Peyer's patch (tissue), 4 donors: ENCODE results near the gene CNTNAP2.

Experiments used
- CTCF ChIP-seq, 6 experiments: fragments of 450-650 bp in 4 of 6; fragments of 200-600 bp in 2 of 6; sonication (generic) in 1 of 6; IDR thresholded peaks; one replicate each; pipeline ENCODE4 v1.5.1; 2017 to 2019; ENCODE audit warnings: antibody characterized with exemption in 6 of 6, mild to moderate bottlenecking in 3 of 6, moderate library complexity in 1 of 6
- POLR2A ChIP-seq, 2 donors: fragments of 450-650 bp; IDR thresholded peaks; one replicate each; pipeline ENCODE4 v1.5.1; 2017; ENCODE audit warnings: antibody characterized with exemption in 2 of 2, mild to moderate bottlenecking in 2 of 2, moderate library complexity in 2 of 2

- TF ChIP-seq CTCF (IDR thresholded peaks at IDR 0.05) (no peak), POLR2A (IDR thresholded peaks at IDR 0.05) (no peak)
Observed at GRCh38 chr7:147859033-147859432, 1742.4 kb downstream of the CNTNAP2 start.
